ENCODE results near the gene EGR4. TPM values are rescaled to one million over a fixed set of nuclear protein-coding genes. Genes with fewer than 3 reads are reported as not detected.

The EGR4 gene
- total and polyA plus RNA-seq, 2 experiments from 2014 or later = 0.06 to 0.31 TPM

DNA sequence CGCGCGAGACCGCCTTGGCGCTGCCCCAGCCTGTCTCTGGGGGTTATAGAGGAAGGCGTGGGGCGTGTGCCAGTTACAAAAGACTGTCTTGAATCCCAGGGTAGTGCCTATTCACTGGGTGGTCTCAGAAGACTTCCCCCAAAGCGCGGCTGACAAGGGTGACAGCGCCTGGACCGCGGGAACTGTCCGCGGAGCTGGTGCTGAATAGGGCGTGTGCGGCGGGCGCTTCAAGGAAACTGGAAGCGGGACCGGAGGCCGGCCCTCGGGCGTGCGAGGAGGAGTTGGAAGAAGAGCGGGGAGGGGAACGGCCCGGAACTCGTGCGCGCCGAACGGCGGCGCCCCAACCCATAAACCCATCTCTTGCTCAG, 2.3 kb downstream of the EGR4 start:
- Histone ChIP-seq H3K36me3 (no peaks in the 10 kb centered on the region), H3K4me3 (peak overlapping the region; percentile 4), H3K4me1 (ENCODE audit: low read depth) (no peaks in the 10 kb centered on the region), H3K27me3 (peaks cover 100% of the 10 kb centered on the region), H3K27ac (no peak overlapping the region), H3K9me3 (ENCODE audit: low read depth) (no peaks in the 10 kb centered on the region)
- TF ChIP-seq, protein P1, sequence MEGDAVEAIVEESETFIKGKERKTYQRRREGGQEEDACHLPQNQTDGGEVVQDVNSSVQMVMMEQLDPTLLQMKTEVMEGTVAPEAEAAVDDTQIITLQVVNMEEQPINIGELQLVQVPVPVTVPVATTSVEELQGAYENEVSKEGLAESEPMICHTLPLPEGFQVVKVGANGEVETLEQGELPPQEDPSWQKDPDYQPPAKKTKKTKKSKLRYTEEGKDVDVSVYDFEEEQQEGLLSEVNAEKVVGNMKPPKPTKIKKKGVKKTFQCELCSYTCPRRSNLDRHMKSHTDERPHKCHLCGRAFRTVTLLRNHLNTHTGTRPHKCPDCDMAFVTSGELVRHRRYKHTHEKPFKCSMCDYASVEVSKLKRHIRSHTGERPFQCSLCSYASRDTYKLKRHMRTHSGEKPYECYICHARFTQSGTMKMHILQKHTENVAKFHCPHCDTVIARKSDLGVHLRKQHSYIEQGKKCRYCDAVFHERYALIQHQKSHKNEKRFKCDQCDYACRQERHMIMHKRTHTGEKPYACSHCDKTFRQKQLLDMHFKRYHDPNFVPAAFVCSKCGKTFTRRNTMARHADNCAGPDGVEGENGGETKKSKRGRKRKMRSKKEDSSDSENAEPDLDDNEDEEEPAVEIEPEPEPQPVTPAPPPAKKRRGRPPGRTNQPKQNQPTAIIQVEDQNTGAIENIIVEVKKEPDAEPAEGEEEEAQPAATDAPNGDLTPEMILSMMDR (IDR thresholded peaks at IDR 0.05; ENCODE audit: low read depth, low read length) = no peak
- DNase-seq (ENCODE audit: low read depth in 1 of 2, low spot score in 1 of 2) = peak; percentile 66 to 89

DNA sequence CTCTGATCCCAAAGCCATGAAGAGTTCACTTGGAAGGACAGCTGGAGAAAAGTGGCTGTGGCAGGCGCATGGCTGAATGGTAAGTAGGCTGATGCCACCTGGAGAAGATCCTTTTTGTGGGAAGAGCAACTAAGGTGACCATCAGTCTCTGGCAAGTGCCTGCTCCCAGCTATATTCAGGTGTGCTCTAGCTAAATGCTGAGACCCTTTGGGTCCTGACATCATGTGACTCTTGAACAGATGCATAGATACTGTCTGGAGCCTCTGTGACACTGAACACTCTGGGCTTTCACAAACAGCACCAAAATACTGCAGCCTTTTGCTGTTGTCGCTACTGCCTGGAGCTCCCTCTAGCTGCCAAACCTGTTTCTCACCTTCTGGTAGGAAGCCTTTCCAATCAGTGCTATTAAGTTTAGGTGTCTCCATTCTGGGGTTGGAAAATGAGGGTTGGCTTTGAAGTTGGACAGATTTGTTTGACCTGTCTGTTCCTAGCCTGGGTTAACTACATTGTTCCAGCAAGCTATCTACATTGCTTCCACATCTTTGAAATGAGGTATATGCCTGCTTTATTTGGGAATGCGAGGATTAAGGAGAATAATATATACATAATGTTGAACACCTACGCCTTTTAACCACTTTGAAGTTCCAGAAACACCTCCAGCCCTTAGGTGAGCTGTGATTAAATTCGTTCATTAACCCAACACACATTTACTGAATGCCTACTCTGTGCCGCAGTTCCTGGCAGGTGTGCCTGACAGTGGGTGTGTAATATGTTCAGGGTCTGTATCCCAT, 3.1 kb downstream of the EGR4 start:
- Histone ChIP-seq H3K36me3 (no peaks in the 10 kb centered on the region), H3K9me3 (ENCODE audit: low read depth) (no peaks in the 10 kb centered on the region), H3K27me3 (peaks cover 100% of the 10 kb centered on the region), H3K4me3 (no peak overlapping the region), H3K4me1 (ENCODE audit: low read depth) (no peaks in the 10 kb centered on the region), H3K27ac (no peak overlapping the region)
- DNase-seq (ENCODE audit: low read depth in 1 of 2, low spot score in 1 of 2) = peak; percentile 56 to 58
- TF ChIP-seq, protein P1 (IDR thresholded peaks at IDR 0.05; ENCODE audit: low read depth, low read length) = peak; percentile 83

DNA sequence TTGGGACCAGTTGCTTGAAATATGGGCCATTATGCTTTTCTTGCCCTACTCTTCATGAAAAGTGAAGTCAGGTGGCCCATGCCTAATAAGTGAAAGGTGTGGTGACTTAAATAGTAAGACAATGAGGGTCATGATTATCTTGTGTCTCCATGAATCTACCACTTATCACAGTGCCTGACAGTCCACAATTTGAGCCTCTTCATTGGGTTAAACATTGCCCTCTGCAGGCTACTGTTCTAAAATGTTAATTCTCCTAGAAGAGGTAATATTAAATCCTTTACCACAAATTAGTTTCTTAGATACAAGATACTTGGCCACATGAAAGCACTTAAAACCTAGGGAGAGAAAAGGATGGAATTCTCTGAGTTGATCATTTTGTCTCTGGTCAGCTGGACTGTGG, 4.0 kb downstream of the EGR4 start:
- no peak overlapping the region for H3K4me3 ChIP-seq
- no peak overlapping the region for H3K27ac ChIP-seq
- no peaks in the 10 kb centered on the region for H3K9me3 ChIP-seq (ENCODE audit: low read depth)
- no peaks in the 10 kb centered on the region for H3K4me1 ChIP-seq (ENCODE audit: low read depth)
- H3K27me3 ChIP-seq = peaks cover 100% of the 10 kb centered on the region
- TF ChIP-seq, protein P1 (IDR thresholded peaks at IDR 0.05; ENCODE audit: low read depth, low read length) = no peak
- no peaks in the 10 kb centered on the region for H3K36me3 ChIP-seq
- DNase-seq (ENCODE audit: low read depth in 1 of 2, low spot score in 1 of 2) = no peak

DNA sequence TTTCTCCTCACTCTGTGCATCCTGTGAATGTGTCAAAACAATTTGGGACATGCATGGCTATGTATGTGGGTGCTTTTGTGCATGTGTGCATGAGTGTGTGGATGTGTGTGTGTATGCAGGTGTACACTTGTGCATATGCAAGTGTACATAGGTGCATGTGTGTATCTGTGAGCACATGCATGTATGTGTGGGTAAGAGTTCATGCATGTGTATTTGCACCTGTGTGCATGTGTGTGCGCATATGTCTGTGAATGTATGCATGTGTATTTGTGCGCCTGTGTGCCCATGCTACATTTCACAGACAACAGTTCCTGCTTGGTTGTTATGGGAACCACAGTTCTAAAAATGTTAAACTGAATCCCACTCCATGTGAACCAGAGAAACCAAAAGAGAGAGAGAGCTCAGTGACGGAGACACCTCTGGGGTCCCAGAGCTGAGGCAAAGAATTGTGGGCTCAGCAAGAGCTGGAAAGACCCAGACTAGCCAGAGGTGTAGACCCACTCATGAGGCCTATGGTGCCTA, 7.2 kb downstream of the EGR4 start:
- no peaks in the 10 kb centered on the region for H3K36me3 ChIP-seq
- no peaks in the 10 kb centered on the region for H3K9me3 ChIP-seq (ENCODE audit: low read depth)
- no peak for DNase-seq (ENCODE audit: low read depth in 1 of 2, low spot score in 1 of 2)
- no peak overlapping the region for H3K27ac ChIP-seq
- H3K4me3 ChIP-seq = no peak overlapping the region
- peaks cover 88% of the 10 kb centered on the region for H3K27me3 ChIP-seq
- peaks cover 3% of the 10 kb centered on the region for H3K4me1 ChIP-seq (ENCODE audit: low read depth)
- TF ChIP-seq, protein P1 (IDR thresholded peaks at IDR 0.05; ENCODE audit: low read depth, low read length) = no peak

DNA sequence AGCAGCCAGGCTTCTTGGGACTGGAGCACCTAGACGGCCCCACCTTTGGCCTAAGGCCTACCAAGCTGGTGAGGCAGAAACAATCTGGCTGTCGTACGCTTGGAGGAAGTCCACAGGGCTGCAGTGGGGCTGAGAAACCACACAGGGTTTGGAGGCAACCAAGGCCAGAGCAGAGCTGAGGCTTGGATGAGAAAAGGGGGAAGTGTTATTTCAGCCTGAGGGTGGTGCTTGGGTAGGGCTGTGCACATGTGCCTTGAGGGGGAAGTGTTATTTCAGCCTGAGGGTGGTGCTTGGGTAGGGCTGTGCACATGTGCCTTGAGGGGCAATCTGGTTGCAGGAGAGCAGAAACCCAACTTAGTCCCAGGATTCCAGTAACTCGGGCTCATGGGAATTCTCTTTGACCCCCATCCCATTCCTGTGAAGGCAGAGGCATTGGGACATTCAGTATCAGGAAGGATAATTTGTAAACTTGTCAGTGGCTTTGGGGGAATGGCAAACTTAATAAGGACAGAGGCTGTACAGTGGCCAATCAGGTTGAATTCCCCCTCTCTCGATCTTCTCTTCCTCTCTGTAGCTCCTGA, 8.1 kb downstream of the EGR4 start:
- peaks cover 3% of the 10 kb centered on the region for H3K4me1 ChIP-seq (ENCODE audit: low read depth)
- no peaks in the 10 kb centered on the region for H3K9me3 ChIP-seq (ENCODE audit: low read depth)
- H3K27me3 ChIP-seq = peaks cover 78% of the 10 kb centered on the region
- DNase-seq (ENCODE audit: low read depth in 1 of 2, low spot score in 1 of 2) = no peak
- peak overlapping the region; percentile 67 for H3K4me3 ChIP-seq
- no peaks in the 10 kb centered on the region for H3K36me3 ChIP-seq
- H3K27ac ChIP-seq = no peak overlapping the region
- TF ChIP-seq, protein P1 (IDR thresholded peaks at IDR 0.05; ENCODE audit: low read depth, low read length) = no peak
